ENCODE data around the gene EHBP1L1. TPM values are rescaled to one million over a fixed set of nuclear protein-coding genes. Genes with fewer than 3 reads are reported as not detected.

EHBP1L1 gene
- total RNA-seq, 1 donor from 2014 or later: 81.3 TPM

- Mint-ChIP-seq H3K27ac (ENCODE audit: unreplicated experiment) (no peak overlapping the region), H3K27me3 (ENCODE audit: low read depth) (no peaks in the 10 kb centered on the region), H3K9me3 (ENCODE audit: low read depth) (no peaks in the 10 kb centered on the region), H3K36me3 (ENCODE audit: low read depth) (peaks cover 47% of the 10 kb centered on the region), H3K4me3 (ENCODE audit: unreplicated experiment) (no peak overlapping the region), H3K4me1 (ENCODE audit: low read depth) (peaks cover 10% of the 10 kb centered on the region)
- no peak for TF ChIP-seq CTCF (IDR thresholded peaks at IDR 0.05)
- no peak for DNase-seq (ENCODE audit: low spot score)
These were observed 28.3 kb upstream of the EHBP1L1 start for GRCh38 chr11:65547446-65548125.

- H3K9me3 Mint-ChIP-seq (ENCODE audit: low read depth): no peaks in the 10 kb centered on the region
- H3K27me3 Mint-ChIP-seq (ENCODE audit: low read depth): no peaks in the 10 kb centered on the region
- H3K4me3 Mint-ChIP-seq (ENCODE audit: unreplicated experiment): no peak overlapping the region
- no peak for TF ChIP-seq CTCF (IDR thresholded peaks at IDR 0.05)
- H3K36me3 Mint-ChIP-seq (ENCODE audit: low read depth): peaks cover 46% of the 10 kb centered on the region
- peaks cover 10% of the 10 kb centered on the region for H3K4me1 Mint-ChIP-seq (ENCODE audit: low read depth)
- no peak for DNase-seq (ENCODE audit: low spot score)
- no peak overlapping the region for H3K27ac Mint-ChIP-seq (ENCODE audit: unreplicated experiment)
These were observed 27.5 kb upstream of the EHBP1L1 start for GRCh38 chr11:65548395-65548794.

- Mint-ChIP-seq H3K9me3 (ENCODE audit: low read depth) (no peaks in the 10 kb centered on the region), H3K27ac (ENCODE audit: unreplicated experiment) (peak overlapping the region; percentile 18), H3K4me3 (ENCODE audit: unreplicated experiment) (no peak overlapping the region), H3K4me1 (ENCODE audit: low read depth) (peaks cover 10% of the 10 kb centered on the region), H3K27me3 (ENCODE audit: low read depth) (no peaks in the 10 kb centered on the region), H3K36me3 (ENCODE audit: low read depth) (peaks cover 44% of the 10 kb centered on the region)
- TF ChIP-seq CTCF (IDR thresholded peaks at IDR 0.05): no peak
- no peak for DNase-seq (ENCODE audit: low spot score)
These were observed 26.8 kb upstream of the EHBP1L1 start for GRCh38 chr11:65549096-65549495.

- no peak for DNase-seq (ENCODE audit: low spot score)
- Mint-ChIP-seq H3K4me3 (ENCODE audit: unreplicated experiment) (no peak overlapping the region), H3K4me1 (ENCODE audit: low read depth) (peaks cover 35% of the 10 kb centered on the region), H3K36me3 (ENCODE audit: low read depth) (peaks cover 34% of the 10 kb centered on the region), H3K27me3 (ENCODE audit: low read depth) (no peaks in the 10 kb centered on the region), H3K27ac (ENCODE audit: unreplicated experiment) (no peak overlapping the region), H3K9me3 (ENCODE audit: low read depth) (no peaks in the 10 kb centered on the region)
- TF ChIP-seq CTCF (IDR thresholded peaks at IDR 0.05): peak; percentile 74
These were observed 24.1 kb upstream of the EHBP1L1 start for GRCh38 chr11:65551572-65552387.

- Mint-ChIP-seq H3K27me3 (ENCODE audit: low read depth) (no peaks in the 10 kb centered on the region), H3K4me1 (ENCODE audit: low read depth) (peaks cover 41% of the 10 kb centered on the region), H3K27ac (ENCODE audit: unreplicated experiment) (no peak overlapping the region), H3K36me3 (ENCODE audit: low read depth) (peaks cover 34% of the 10 kb centered on the region), H3K9me3 (ENCODE audit: low read depth) (no peaks in the 10 kb centered on the region), H3K4me3 (ENCODE audit: unreplicated experiment) (no peak overlapping the region)
- DNase-seq (ENCODE audit: low spot score): no peak
- peak; percentile 3 for TF ChIP-seq CTCF (IDR thresholded peaks at IDR 0.05)
These were observed 23.4 kb upstream of the EHBP1L1 start for GRCh38 chr11:65552388-65552951.
